NCI-H2107 treated with DMSO at 0.1 percent for 48 hours (cell line): Measurements from ENCODE around the gene LCK.
A peak's percentile ranks its signal among the peaks of the same experiment; 100 is the strongest.

Source experiments
- DNase-seq: peaks from one replicate; lab custom pipeline; 2025; ENCODE audit not compliant: unreplicated experiment; lab: John Stamatoyannopoulos, UW

Gene LCK

GRCh38 chr1:32250893-32251716 is at the start of gene LCK:
LCK (plus strand) TSS chr1:32251265; CDS start chr1:32274330, 23,065 bp downstream.
- DNase-seq = no peak

GRCh38 chr1:32204943-32205361 is 46.1 kb upstream of the LCK start:
- no peak for DNase-seq

- peak; percentile 84 for DNase-seq
Measured at GRCh38 chr1:32205401-32206370, 45.4 kb upstream of the LCK start, which contains the start of gene IQCC. IQCC (plus strand) TSS chr1:32205671; CDS start chr1:32205682, 11 bp downstream.

- no peak for DNase-seq
Measured at GRCh38 chr1:32208469-32208868, 42.6 kb upstream of the LCK start.

GRCh38 chr1:32208891-32209328 is 42.2 kb upstream of the LCK start, which contains the start of gene DCDC2B:
DCDC2B (plus strand) TSS chr1:32209089; CDS start chr1:32209094, 5 bp downstream.
- DNase-seq = peak; percentile 97

GRCh38 chr1:32215629-32216480 is 35.2 kb upstream of the LCK start:
- DNase-seq = peak; percentile 44

- no peak for DNase-seq
Measured at GRCh38 chr1:32216566-32216965, 34.5 kb upstream of the LCK start.

- DNase-seq = no peak
Measured at GRCh38 chr1:32219022-32219421, 32.0 kb upstream of the LCK start.

GRCh38 chr1:32220746-32221580 is 30.1 kb upstream of the LCK start:
- peak; percentile 23 for DNase-seq

GRCh38 chr1:32221581-32221979 is 29.5 kb upstream of the LCK start:
- no peak for DNase-seq

- DNase-seq = peak; percentile 81
Measured at GRCh38 chr1:32221980-32222755, 28.9 kb upstream of the LCK start, which contains the start of the genes EIF3I and TMEM234. EIF3I (plus strand) TSS chr1:32222407; CDS start chr1:32222442, 35 bp downstream. TMEM234 (minus strand) TSS chr1:32222353; CDS start chr1:32222322, 31 bp downstream.

GRCh38 chr1:32223683-32224082 is 27.4 kb upstream of the LCK start:
- no peak for DNase-seq

- no peak for DNase-seq
Measured at GRCh38 chr1:32224285-32224684, 26.8 kb upstream of the LCK start.

GRCh38 chr1:32228771-32229170 is 22.3 kb upstream of the LCK start:
- DNase-seq = no peak

- DNase-seq = no peak
Measured at GRCh38 chr1:32231843-32232432, 19.1 kb upstream of the LCK start.

GRCh38 chr1:32232558-32233304 is 18.3 kb upstream of the LCK start:
- no peak for DNase-seq

- DNase-seq = no peak
Measured at GRCh38 chr1:32234792-32235191, 16.3 kb upstream of the LCK start.

- peak; percentile 78 for DNase-seq
Measured at GRCh38 chr1:32239337-32239736, 11.7 kb upstream of the LCK start.
